PC-9 (cell line): ENCODE measurements around the gene UVSSA. TPM values are rescaled to one million over a fixed set of nuclear protein-coding genes. Genes with fewer than 3 reads are reported as not detected.
A peak's percentile ranks its signal among the peaks of the same experiment; 100 is the strongest.

Source experiments
- BruUV-seq: library from RNA; stranded (reverse); fragments of 400-500 nt; replicated peaks from 2 replicates; lab custom pipeline; 2021; lab: Mats Ljungman, UMichigan
- CTCF ChIA-PET: fragments of 300-600 bp; sonication (Branson Sonifier 250); formaldehyde crosslinking; loops from one replicate; lab custom pipeline; 2022; ENCODE audit warnings: antibody characterized with exemption; lab: Charles Lee
- POLR2A ChIA-PET: fragments of 300-600 bp; sonication (Branson Sonifier 250); formaldehyde crosslinking; loops from one replicate; lab custom pipeline; 2022; ENCODE audit warnings: antibody characterized with exemption; ENCODE audit not compliant: unreplicated experiment; lab: Charles Lee
- DNase-seq, 2 experiments: peaks; one replicate each; pipeline versions ENCODE4 v3.0.0 to v3.0.0-alpha.2; 2015 to 2022; ENCODE audit warnings: mixed read lengths in 1 of 2
- H2AFZ ChIP-seq: fragments of 200-600 bp; sonication (generic); 2 replicates; pipeline ENCODE4 v1.8.1; 2017; ENCODE audit warnings: antibody characterized with exemption
- H3F3A ChIP-seq: fragments of 200-600 bp; sonication (generic); 2 replicates; pipeline ENCODE4 v1.8.1; 2017; ENCODE audit warnings: antibody characterized with exemption, mild to moderate bottlenecking, low read depth; ENCODE audit not compliant: insufficient read depth
- H3K27ac ChIP-seq: fragments of 200-600 bp; sonication (generic); 2 replicates; pipeline ENCODE4 v1.6.1; 2016; ENCODE audit warnings: mixed run types
- H3K27me3 ChIP-seq: fragments of 200-600 bp; sonication (generic); 2 replicates; pipeline ENCODE4 v1.6.1; 2016; ENCODE audit warnings: low read depth, mixed run types; ENCODE audit not compliant: insufficient read depth
- H3K36me3 ChIP-seq: fragments of 200-600 bp; sonication (generic); 2 replicates; pipeline ENCODE4 v1.6.1; 2016; ENCODE audit warnings: low read depth, mixed run types
- H3K4me1 ChIP-seq: fragments of 200-600 bp; sonication (generic); replicated peaks from 2 replicates; pipeline ENCODE4 v1.6.1; 2016; ENCODE audit warnings: mixed run types; ENCODE audit not compliant: insufficient read depth
- H3K4me2 ChIP-seq: fragments of 200-600 bp; sonication (generic); 2 replicates; pipeline ENCODE4 v1.6.1; 2017; ENCODE audit warnings: mixed run types
- H3K4me3 ChIP-seq: fragments of 200-600 bp; sonication (generic); 2 replicates; pipeline ENCODE4 v1.6.1; 2016; ENCODE audit warnings: mixed run types
- H3K79me2 ChIP-seq: fragments of 200-600 bp; sonication (generic); 2 replicates; pipeline ENCODE4 v1.6.1; 2017; ENCODE audit warnings: low read depth, mixed run types
- H3K9me2 ChIP-seq: fragments of 200-600 bp; sonication (generic); 2 replicates; pipeline ENCODE4 v1.8.1; 2017; ENCODE audit warnings: mild to moderate bottlenecking; ENCODE audit not compliant: insufficient read depth
- H3K9me3 ChIP-seq: fragments of 200-600 bp; sonication (generic); 2 replicates; pipeline ENCODE4 v1.8.1; 2016; ENCODE audit warnings: low read depth; ENCODE audit not compliant: insufficient read depth
- H4K20me1 ChIP-seq: fragments of 200-600 bp; sonication (generic); 2 replicates; pipeline ENCODE4 v1.8.1; 2017; ENCODE audit not compliant: insufficient read depth
- EZH2 ChIP-seq: fragments of 200-600 bp; sonication (generic); IDR thresholded peaks from 2 replicates; pipeline ENCODE4 v1.8.0; 2017; ENCODE audit warnings: antibody characterized with exemption, low read depth
- intact Hi-C: fragments of 100-400 bp; cut with micrococcal nuclease; formaldehyde crosslinking; loops from one replicate; pipeline ENCODE4 v1.10.0; 2022; ENCODE audit not compliant: unreplicated experiment
- total RNA-seq: library from RNA; stranded (reverse); gene quantifications from 2 replicates; pipeline ENCODE4 v1.2.3, GENCODE V29; 2021
- TF ChIP-seq, protein P1 (sequence below): fragments of 200-600 bp; sonication (generic); conservative IDR thresholded peaks from 2 replicates; pipeline ENCODE4 v1.6.1; 2017; ENCODE audit warnings: mixed run types, antibody characterized with exemption, mild to moderate bottlenecking, moderate library complexity

The UVSSA gene
- total RNA-seq, 1 experiment from 2014 or later: 24.3 TPM

DNA sequence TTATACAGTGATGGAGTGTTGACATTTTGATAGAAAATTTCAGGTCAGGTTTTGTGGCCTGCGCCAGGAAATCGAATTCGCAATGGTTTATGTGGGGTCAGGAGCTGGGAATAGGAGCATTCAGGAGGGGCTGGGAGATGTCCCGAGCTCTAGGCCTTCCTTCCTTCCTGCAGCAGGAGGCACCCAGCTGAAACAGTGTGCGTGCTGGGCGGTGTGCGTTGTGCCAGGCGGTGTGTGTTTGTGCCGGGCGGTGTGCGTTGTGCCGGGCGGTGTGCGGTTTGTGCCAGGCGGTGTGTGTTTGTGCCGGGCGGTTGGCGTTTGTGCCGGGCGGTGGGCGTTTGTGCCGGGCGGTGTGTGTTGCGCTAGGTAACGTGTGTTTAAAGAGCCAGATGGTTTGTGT lies 1.7 kb downstream of the UVSSA start:
- H3K36me3 ChIP-seq: no peaks in the 10 kb centered on the region
- H3K27ac ChIP-seq: no peak overlapping the region
- peaks cover 8% of the 10 kb centered on the region; the same call in 1 of the 2 replicates for H4K20me1 ChIP-seq
- POLR2A ChIA-PET: no interaction called here
- BruUV-seq: no TSS peak
- H3F3A ChIP-seq: peaks cover 33% of the 10 kb centered on the region
- intact Hi-C loops: loop anchor here (5.0 to 10.0 kb wide), 3 partner anchors 336 to 1106 kb away; partner anchors contain the start of genes FGFRL1, TACC3 and TMEM129
- CTCF ChIA-PET: no interaction called here
- H3K4me3 ChIP-seq: peak overlapping the region; percentile 84; the same call in 1 of the 2 replicates
- H3K4me1 ChIP-seq: peaks cover 30% of the 10 kb centered on the region
- TF ChIP-seq, protein P1, sequence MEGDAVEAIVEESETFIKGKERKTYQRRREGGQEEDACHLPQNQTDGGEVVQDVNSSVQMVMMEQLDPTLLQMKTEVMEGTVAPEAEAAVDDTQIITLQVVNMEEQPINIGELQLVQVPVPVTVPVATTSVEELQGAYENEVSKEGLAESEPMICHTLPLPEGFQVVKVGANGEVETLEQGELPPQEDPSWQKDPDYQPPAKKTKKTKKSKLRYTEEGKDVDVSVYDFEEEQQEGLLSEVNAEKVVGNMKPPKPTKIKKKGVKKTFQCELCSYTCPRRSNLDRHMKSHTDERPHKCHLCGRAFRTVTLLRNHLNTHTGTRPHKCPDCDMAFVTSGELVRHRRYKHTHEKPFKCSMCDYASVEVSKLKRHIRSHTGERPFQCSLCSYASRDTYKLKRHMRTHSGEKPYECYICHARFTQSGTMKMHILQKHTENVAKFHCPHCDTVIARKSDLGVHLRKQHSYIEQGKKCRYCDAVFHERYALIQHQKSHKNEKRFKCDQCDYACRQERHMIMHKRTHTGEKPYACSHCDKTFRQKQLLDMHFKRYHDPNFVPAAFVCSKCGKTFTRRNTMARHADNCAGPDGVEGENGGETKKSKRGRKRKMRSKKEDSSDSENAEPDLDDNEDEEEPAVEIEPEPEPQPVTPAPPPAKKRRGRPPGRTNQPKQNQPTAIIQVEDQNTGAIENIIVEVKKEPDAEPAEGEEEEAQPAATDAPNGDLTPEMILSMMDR: no peak
- no peak for TF ChIP-seq EZH2
- H3K27me3 ChIP-seq: no peaks in the 10 kb centered on the region
- peak overlapping the region; percentile 100 for H3K4me2 ChIP-seq
- no peaks in the 10 kb centered on the region for H3K9me2 ChIP-seq
- peaks cover 16% of the 10 kb centered on the region; the same call in 1 of the 2 replicates for H3K79me2 ChIP-seq
- no peaks in the 10 kb centered on the region for H3K9me3 ChIP-seq
- no peak overlapping the region for H2AFZ ChIP-seq
- DNase-seq: no peak

DNA sequence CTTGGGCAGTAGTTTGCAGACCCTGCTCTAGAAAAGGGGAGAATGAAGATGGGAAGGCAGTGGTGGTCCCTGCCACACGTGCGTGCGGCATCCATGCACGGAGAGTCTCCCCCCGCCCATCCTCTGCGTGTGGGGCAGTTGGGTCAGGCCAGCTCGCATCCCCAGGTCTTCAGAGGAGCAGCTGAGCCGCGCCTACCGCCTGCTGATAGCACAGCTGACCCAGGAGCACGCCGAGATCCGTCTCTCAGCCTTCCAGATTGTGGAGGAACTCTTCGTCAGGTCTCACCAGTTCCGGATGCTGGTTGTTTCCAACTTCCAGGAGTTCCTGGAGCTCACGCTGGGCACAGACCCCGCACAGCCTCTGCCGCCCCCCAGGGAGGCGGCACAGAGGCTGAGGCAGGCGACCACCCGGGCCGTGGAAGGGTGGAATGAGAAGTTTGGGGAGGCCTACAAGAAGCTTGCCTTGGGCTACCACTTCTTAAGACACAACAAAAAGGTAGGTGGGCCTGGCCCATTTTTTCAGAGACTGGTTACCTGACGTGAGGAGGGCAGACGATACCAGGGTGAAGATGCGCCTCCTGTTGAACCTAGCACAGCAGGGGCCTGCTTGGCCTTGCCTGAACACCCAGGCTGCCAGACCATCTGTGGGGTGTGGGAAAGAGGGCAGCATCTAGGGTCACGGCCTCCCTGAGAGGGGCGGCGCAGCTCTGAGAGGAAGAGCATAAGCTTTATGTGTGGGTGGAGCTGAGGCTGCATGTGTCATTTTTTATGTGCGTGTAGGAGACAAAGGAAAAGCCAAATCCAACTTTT lies 2.6 kb downstream of the UVSSA start:
- POLR2A ChIA-PET: no interaction called here
- intact Hi-C loops: loop anchor here (5.0 to 10.0 kb wide), 5 partner anchors 255 to 1107 kb away; partner anchors contain the start of genes FGFRL1, TACC3 and TMEM129
- BruUV-seq: no TSS peak

DNA sequence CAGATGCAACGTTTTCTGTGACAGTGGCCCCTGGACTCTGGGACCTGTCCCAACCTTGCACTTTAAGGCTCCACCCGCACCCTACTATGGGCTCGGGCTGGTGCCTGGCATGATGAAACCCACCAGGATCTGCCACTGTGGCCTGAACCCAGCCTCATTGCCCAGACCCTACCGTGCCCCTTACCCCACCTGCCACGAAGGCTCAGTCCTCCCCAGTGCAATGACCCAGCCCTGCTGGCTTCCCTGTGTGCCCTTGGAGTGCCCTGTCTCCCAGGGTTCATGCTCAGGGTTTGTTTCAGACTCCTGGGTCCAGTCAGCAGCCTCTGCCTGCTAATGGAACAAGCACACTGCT lies 3.1 kb downstream of the UVSSA start:
- Histone ChIP-seq H3K27me3 (no peaks in the 10 kb centered on the region), H3K27ac (no peak overlapping the region), H3K9me2 (no peaks in the 10 kb centered on the region), H3F3A (peaks cover 19% of the 10 kb centered on the region), H3K9me3 (no peaks in the 10 kb centered on the region), H3K4me3 (no peak overlapping the region), H3K4me2 (no peak overlapping the region), H3K4me1 (peaks cover 18% of the 10 kb centered on the region), H3K36me3 (no peaks in the 10 kb centered on the region), H4K20me1 (peaks cover 8% of the 10 kb centered on the region; the same call in 1 of the 2 replicates), H2AFZ (no peak overlapping the region), H3K79me2 (peaks cover 16% of the 10 kb centered on the region; the same call in 1 of the 2 replicates)
- no peak for TF ChIP-seq EZH2
- TF ChIP-seq, protein P1: no peak
- POLR2A ChIA-PET: no interaction called here
- CTCF ChIA-PET: no interaction called here
- intact Hi-C loops: loop anchor here (5.0 to 10.0 kb wide), 2 partner anchors 255 to 318 kb away; no protein-coding TSS in a partner anchor
- no TSS peak for BruUV-seq
- no peak for DNase-seq

More for the DNA sequence above, 2.6 kb downstream of the UVSSA start:
- Histone ChIP-seq H3K9me3 (no peaks in the 10 kb centered on the region), H3K79me2 (peaks cover 16% of the 10 kb centered on the region; the same call in 1 of the 2 replicates), H3K27me3 (no peaks in the 10 kb centered on the region), H4K20me1 (peaks cover 8% of the 10 kb centered on the region; the same call in 1 of the 2 replicates), H3K36me3 (no peaks in the 10 kb centered on the region), H3K4me3 (no peak overlapping the region), H3F3A (peaks cover 25% of the 10 kb centered on the region), H3K27ac (no peak overlapping the region), H3K9me2 (no peaks in the 10 kb centered on the region), H3K4me2 (no peak overlapping the region), H3K4me1 (peaks cover 24% of the 10 kb centered on the region), H2AFZ (no peak overlapping the region)
- DNase-seq: no peak
- no peak for TF ChIP-seq EZH2
- TF ChIP-seq, protein P1: no peak
- CTCF ChIA-PET: no interaction called here
